ENCODE results near the gene ZNF684.
"Not testable (repeated sequence)": the region's sequence is repeated elsewhere in the genome, so short reads cannot be mapped to it uniquely, and the experiment has no call there.

ZNF684 gene

GRCh38 chr1:40567825-40568224 is 36.4 kb downstream of the ZNF684 start:
- no peak for DNase-seq

DNA sequence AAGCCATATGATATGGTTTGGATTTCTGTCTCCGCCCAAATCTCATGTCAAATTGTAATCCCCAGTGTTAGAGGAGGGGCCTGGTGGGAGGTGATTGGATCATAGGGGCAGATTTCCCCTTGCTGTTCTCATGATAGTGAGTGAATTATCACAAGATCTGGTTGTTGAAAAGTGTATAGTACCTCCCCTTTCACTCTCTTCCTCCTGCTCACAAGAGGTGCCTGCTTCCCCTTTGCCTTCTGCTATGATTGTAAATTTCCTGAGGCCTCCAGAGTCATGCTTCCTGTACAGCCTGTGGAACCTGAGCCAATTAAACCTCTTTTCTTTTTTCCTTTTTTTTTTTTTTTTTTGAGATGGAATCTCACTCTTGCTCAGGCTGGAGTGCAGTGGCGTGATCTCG is 43.4 kb downstream of the ZNF684 start:
- DNase-seq = not testable (repeated sequence)

GRCh38 chr1:40575336-40575735 is 43.9 kb downstream of the ZNF684 start:
- no peak for DNase-seq

GRCh38 chr1:40582116-40582515 is 50.7 kb downstream of the ZNF684 start:
- DNase-seq = no peak

GRCh38 chr1:40583980-40584379 is 52.5 kb downstream of the ZNF684 start:
- no peak for DNase-seq

DNA sequence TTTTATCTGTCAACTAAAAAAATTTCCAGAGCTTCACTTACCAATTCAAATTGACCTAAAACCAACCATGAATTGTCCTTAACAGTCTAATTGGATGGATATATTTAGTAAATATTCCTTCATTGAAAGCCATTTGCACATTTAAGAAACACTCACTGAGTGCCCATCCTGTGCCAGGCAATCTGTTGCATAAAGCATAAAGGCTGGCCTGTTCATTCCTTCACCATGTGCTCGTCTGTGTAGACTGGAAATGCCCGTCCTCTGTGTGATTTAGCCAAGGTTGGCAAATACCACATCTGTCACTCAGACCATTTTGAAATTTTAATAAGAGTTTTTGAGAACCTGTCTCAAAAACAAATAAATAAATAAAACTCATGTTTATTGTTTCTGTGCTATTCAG is 57.1 kb downstream of the ZNF684 start:
- peak in 3 of 51 donors; percentile 1 to 2 (median 2) for DNase-seq

GRCh38 chr1:40592107-40592803 is 60.8 kb downstream of the ZNF684 start:
- peak in 16 of 51 donors; percentile 1 to 26 (median 12) for DNase-seq

- DNase-seq = no peak
These were observed 62.2 kb downstream of the ZNF684 start for GRCh38 chr1:40593449-40594186.

GRCh38 chr1:40594187-40594531 is 62.7 kb downstream of the ZNF684 start:
- DNase-seq = no peak

GRCh38 chr1:40595623-40596022 is 64.2 kb downstream of the ZNF684 start:
- no peak for DNase-seq
